GM12874 (cell line): Measurements from ENCODE around the gene TGIF1.

ENCODE experiments used
- CTCF ChIP-seq: IDR thresholded peaks from 2 replicates; pipeline ENCODE4 v1.5.1; 2011; ENCODE audit warnings: low read depth, mild to moderate bottlenecking, control low read depth, low read length, moderate library complexity; ENCODE audit not compliant: insufficient read depth

Gene TGIF1

GRCh38 chr18:3502650-3503049, 52.7 kb downstream of the TGIF1 start:
- no peak for TF ChIP-seq CTCF

- no peak for TF ChIP-seq CTCF
Measured at GRCh38 chr18:3504637-3505036, 54.7 kb downstream of the TGIF1 start.

GRCh38 chr18:3508576-3509549, 58.9 kb downstream of the TGIF1 start:
- TF ChIP-seq CTCF: no peak
